ENCODE measurements around the gene RIMBP2. TPM values are rescaled to one million over a fixed set of nuclear protein-coding genes. Genes with fewer than 3 reads are reported as not detected.

RIMBP2 gene
- total and polyA plus RNA-seq, 9 of the 15 experiments (the other 6 are each of a cell fraction or from before 2014, with no cell fraction given): not detected

- TF ChIP-seq, protein P1, sequence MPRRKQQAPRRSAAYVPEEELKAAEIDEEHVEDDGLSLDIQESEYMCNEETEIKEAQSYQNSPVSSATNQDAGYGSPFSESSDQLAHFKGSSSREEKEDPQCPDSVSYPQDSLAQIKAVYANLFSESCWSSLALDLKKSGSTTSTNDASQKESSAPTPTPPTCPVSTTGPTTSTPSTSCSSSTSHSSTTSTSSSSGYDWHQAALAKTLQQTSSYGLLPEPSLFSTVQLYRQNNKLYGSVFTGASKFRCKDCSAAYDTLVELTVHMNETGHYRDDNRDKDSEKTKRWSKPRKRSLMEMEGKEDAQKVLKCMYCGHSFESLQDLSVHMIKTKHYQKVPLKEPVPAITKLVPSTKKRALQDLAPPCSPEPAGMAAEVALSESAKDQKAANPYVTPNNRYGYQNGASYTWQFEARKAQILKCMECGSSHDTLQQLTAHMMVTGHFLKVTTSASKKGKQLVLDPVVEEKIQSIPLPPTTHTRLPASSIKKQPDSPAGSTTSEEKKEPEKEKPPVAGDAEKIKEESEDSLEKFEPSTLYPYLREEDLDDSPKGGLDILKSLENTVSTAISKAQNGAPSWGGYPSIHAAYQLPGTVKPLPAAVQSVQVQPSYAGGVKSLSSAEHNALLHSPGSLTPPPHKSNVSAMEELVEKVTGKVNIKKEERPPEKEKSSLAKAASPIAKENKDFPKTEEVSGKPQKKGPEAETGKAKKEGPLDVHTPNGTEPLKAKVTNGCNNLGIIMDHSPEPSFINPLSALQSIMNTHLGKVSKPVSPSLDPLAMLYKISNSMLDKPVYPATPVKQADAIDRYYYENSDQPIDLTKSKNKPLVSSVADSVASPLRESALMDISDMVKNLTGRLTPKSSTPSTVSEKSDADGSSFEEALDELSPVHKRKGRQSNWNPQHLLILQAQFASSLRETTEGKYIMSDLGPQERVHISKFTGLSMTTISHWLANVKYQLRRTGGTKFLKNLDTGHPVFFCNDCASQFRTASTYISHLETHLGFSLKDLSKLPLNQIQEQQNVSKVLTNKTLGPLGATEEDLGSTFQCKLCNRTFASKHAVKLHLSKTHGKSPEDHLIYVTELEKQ (CRISPR knock-in tag; IDR thresholded peaks at IDR 0.05): no peak
Measured at GRCh38 chr12:130742112-130742511, 26.0 kb upstream of the RIMBP2 start (continued).

DNA sequence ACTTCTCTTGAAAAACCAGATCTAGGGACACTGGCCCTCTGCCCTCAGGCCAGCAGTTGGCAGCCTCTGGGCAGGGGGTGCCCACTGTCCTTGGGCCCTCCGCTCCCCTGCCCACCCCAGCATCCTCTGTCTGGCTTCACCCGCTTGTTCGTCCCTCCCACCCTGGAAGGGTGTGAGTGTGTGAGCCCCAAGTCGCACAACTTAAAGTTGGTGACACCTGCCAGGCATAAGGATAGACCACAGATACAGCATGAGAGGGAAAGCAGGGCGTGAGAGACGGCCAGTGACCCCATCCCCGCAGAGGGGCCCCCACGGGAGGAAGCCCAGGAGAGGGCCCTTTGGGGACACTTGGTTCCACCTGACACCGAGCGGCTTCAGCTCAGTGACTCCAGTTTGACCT lies 23.5 kb upstream of the RIMBP2 start:
- H3K27me3 ChIP-seq (ENCODE audit: control insufficient read depth in 2 of 2, insufficient read depth in 2 of 2, low read length in 2 of 2): peaks cover 18 to 27% of the 10 kb centered on the region in 2 experiments; a peak in 4 of 5 replicates
- H3K9me1 ChIP-seq (ENCODE audit: control insufficient read depth, insufficient read depth, low read length): no peaks in the 10 kb centered on the region
- no peaks in the 10 kb centered on the region for H4K20me1 ChIP-seq (replicated peaks; ENCODE audit: control insufficient read depth, insufficient read depth, low read length)
- DNase-seq (ENCODE audit: extremely low read depth in 1 of 4, low spot score in 3 of 4) (no peak), ATAC-seq (no peak), FAIRE-seq (no peak)
- intact Hi-C loops (cut with micrococcal nuclease) (no loop called here), in situ Hi-C loops (cut with MboI) (loop anchor here (25.0 kb wide), 1 partner anchor 702 kb away; no protein-coding TSS in a partner anchor)
- WGBS (ENCODE audit: insufficient coverage, low coverage, missing lambda C conversion rate): 3% methylated on average over 8 of the region's 10 CpGs
- H3K36me3 ChIP-seq (ENCODE audit: control insufficient read depth, insufficient read depth, low read length): no peaks in the 10 kb centered on the region
- no peak overlapping the region for H3K4me3 ChIP-seq
- H3K9ac ChIP-seq (ENCODE audit: insufficient read depth in 1 of 2, low read depth in 2 of 2, low read length in 2 of 2): no peak overlapping the region
- H3K27ac ChIP-seq (ENCODE audit: extremely low read depth, low read depth, low read length): no peak overlapping the region
- no peaks in the 10 kb centered on the region for H3K9me3 ChIP-seq (replicated peaks; ENCODE audit: control insufficient read depth, insufficient read depth, low read depth, low read length)
- H2AFZ ChIP-seq (ENCODE audit: low read depth, low read length): no peak overlapping the region
- no peak overlapping the region for H3K4me2 ChIP-seq (ENCODE audit: insufficient read depth, low read length)
- CTCF ChIA-PET (ENCODE audit: low intra/inter-chr PET ratio): no interaction called here
- POLR2A ChIA-PET: interaction anchor here (0.6 to 1.5 kb wide), 2 partner anchors 8 to 140 kb away, joined by 3 to 5 read pairs; no protein-coding TSS in a partner anchor
- BruUV-seq (replicated peaks): no TSS peak
- no peaks in the 10 kb centered on the region for H3K79me2 ChIP-seq (ENCODE audit: control insufficient read depth, insufficient read depth, low read length)
- H3K4me1 ChIP-seq (replicated peaks in 1 of 2; ENCODE audit: control insufficient read depth in 2 of 2, insufficient read depth in 2 of 2, low read length in 2 of 2): no peaks in the 10 kb centered on the region
- TF ChIP-seq PURB (CRISPR knock-in tag; IDR thresholded peaks at IDR 0.05; ENCODE audit: low read depth): no peak
- TF ChIP-seq ATF1 (CRISPR knock-in tag; IDR thresholded peaks at IDR 0.05): no peak
- TF ChIP-seq ATF1 (tag; IDR thresholded peaks at IDR 0.05): no peak
- TF ChIP-seq MYBL2 (IDR thresholded peaks at IDR 0.05; ENCODE audit: low read depth): no peak
- no peak for TF ChIP-seq MYBL2 (CRISPR knock-in tag; IDR thresholded peaks at IDR 0.05; ENCODE audit: borderline replicate concordance)
- TF ChIP-seq AFF4 (CRISPR knock-in tag; IDR thresholded peaks at IDR 0.05): no peak
- no peak for TF ChIP-seq ZNF253 (CRISPR knock-in tag; conservative IDR thresholded peaks at IDR 0.05)
- TF ChIP-seq RFX5 (IDR thresholded peaks at IDR 0.05; ENCODE audit: low read depth, low read length): no peak
- no peak for TF ChIP-seq TEAD2 (tag; IDR thresholded peaks at IDR 0.05)
- TF ChIP-seq TRIM24 (IDR thresholded peaks at IDR 0.05): no peak
- no peak for TF ChIP-seq PHB (CRISPR knock-in tag; IDR thresholded peaks at IDR 0.05)
- TF ChIP-seq SLC30A9 (CRISPR knock-in tag; IDR thresholded peaks at IDR 0.05): no peak

All from K562 (cell line).